ENCODE measurements around the gene RLIM. TPM values are rescaled to one million over a fixed set of nuclear protein-coding genes. Genes with fewer than 3 reads are reported as not detected.

The RLIM gene
- total RNA-seq, 3 donors from 2014 or later (not counting 1 experiment from before 2014, with no cell fraction given) = 43.2 to 49.5 (median 47.9) TPM

GRCh38 chrX:74550295-74550802, 64.1 kb downstream of the RLIM start:
- Histone ChIP-seq H3K27me3 (ENCODE audit: control insufficient read depth, insufficient read depth, low read length) (no peaks in the 10 kb centered on the region), H3K27ac (ENCODE audit: low read length) (no peak overlapping the region), H3K9me3 (ENCODE audit: control insufficient read depth, insufficient read depth, low read length) (no peaks in the 10 kb centered on the region), H3K4me3 (ENCODE audit: low read length) (no peak overlapping the region), H3K36me3 (ENCODE audit: control insufficient read depth, insufficient read depth, low read length) (no peaks in the 10 kb centered on the region), H3K4me1 (ENCODE audit: control insufficient read depth, insufficient read depth, low read length) (peaks cover 5% of the 10 kb centered on the region)
- intact Hi-C loops (cut with micrococcal nuclease) = loop anchor here (1.0 to 5.0 kb wide), 4 partner anchors 16 to 693 kb away; no protein-coding TSS in a partner anchor
- Mint-ChIP-seq H3K4me1 (no peaks in the 10 kb centered on the region), H3K4me3 (peak overlapping the region; percentile 25), H3K9me3 (no peaks in the 10 kb centered on the region), H3K27ac (no peak overlapping the region), H3K36me3 (no peaks in the 10 kb centered on the region), H3K27me3 (ENCODE audit: low read depth in 2 of 2) (peaks cover 0 to 5% of the 10 kb centered on the region in 2 donors)
- ATAC-seq (peak; percentile 97 to 99 (median 98)), DNase-seq (peak; percentile 79 to 88)
- TF ChIP-seq CTCF (IDR thresholded peaks at IDR 0.05) = peak; percentile 92
- WGBS (ENCODE audit: insufficient coverage) = 5% methylated on average over 19 of the region's 24 CpGs

GRCh38 chrX:74546984-74547383, 67.4 kb downstream of the RLIM start:
- H3K27me3 Mint-ChIP-seq (ENCODE audit: low read depth in 2 of 2) = peaks cover 4 to 12% of the 10 kb centered on the region in 2 donors
- no peak for DNase-seq
- H3K36me3 ChIP-seq (ENCODE audit: control insufficient read depth, insufficient read depth, low read length) = no peaks in the 10 kb centered on the region
- H3K27ac Mint-ChIP-seq = no peak overlapping the region
- ATAC-seq = no peak
- peaks cover 5% of the 10 kb centered on the region for H3K4me1 ChIP-seq (ENCODE audit: control insufficient read depth, insufficient read depth, low read length)
- no peak for TF ChIP-seq CTCF (IDR thresholded peaks at IDR 0.05)
- intact Hi-C loops (cut with micrococcal nuclease) = no loop called here
- H3K9me3 ChIP-seq (ENCODE audit: control insufficient read depth, insufficient read depth, low read length) = no peaks in the 10 kb centered on the region
- no peaks in the 10 kb centered on the region for H3K4me1 Mint-ChIP-seq
- WGBS (ENCODE audit: insufficient coverage) = 75% methylated on average over 1 of the region's 1 CpG
- no peak overlapping the region for H3K27ac ChIP-seq (ENCODE audit: low read length)
- H3K27me3 ChIP-seq (ENCODE audit: control insufficient read depth, insufficient read depth, low read length) = no peaks in the 10 kb centered on the region
- H3K4me3 Mint-ChIP-seq = no peak overlapping the region
- no peak overlapping the region for H3K4me3 ChIP-seq (ENCODE audit: low read length)
- no peaks in the 10 kb centered on the region for H3K9me3 Mint-ChIP-seq
- no peaks in the 10 kb centered on the region for H3K36me3 Mint-ChIP-seq

- Mint-ChIP-seq H3K9me3 (no peaks in the 10 kb centered on the region), H3K4me1 (no peaks in the 10 kb centered on the region), H3K36me3 (no peaks in the 10 kb centered on the region), H3K27me3 (ENCODE audit: low read depth in 2 of 2) (peaks cover 4 to 12% of the 10 kb centered on the region in 2 donors), H3K27ac (no peak overlapping the region), H3K4me3 (no peak overlapping the region)
- Histone ChIP-seq H3K27me3 (ENCODE audit: control insufficient read depth, insufficient read depth, low read length) (no peaks in the 10 kb centered on the region), H3K4me1 (ENCODE audit: control insufficient read depth, insufficient read depth, low read length) (peaks cover 5% of the 10 kb centered on the region), H3K27ac (ENCODE audit: low read length) (no peak overlapping the region), H3K4me3 (ENCODE audit: low read length) (no peak overlapping the region), H3K9me3 (ENCODE audit: control insufficient read depth, insufficient read depth, low read length) (no peaks in the 10 kb centered on the region), H3K36me3 (ENCODE audit: control insufficient read depth, insufficient read depth, low read length) (no peaks in the 10 kb centered on the region)
- 63% methylated on average over 1 of the region's 1 CpG for WGBS (ENCODE audit: insufficient coverage)
- ATAC-seq = no peak
- no peak for DNase-seq
- intact Hi-C loops (cut with micrococcal nuclease) = no loop called here
- no peak for TF ChIP-seq CTCF (IDR thresholded peaks at IDR 0.05)
Measured at GRCh38 chrX:74545880-74546523, 68.4 kb downstream of the RLIM start.

All from natural killer cell (primary cell).